ENCODE measurements around the gene ADAMTS17.
A peak's percentile ranks its signal among the peaks of the same experiment; 100 is the strongest.

ADAMTS17 gene

DNA sequence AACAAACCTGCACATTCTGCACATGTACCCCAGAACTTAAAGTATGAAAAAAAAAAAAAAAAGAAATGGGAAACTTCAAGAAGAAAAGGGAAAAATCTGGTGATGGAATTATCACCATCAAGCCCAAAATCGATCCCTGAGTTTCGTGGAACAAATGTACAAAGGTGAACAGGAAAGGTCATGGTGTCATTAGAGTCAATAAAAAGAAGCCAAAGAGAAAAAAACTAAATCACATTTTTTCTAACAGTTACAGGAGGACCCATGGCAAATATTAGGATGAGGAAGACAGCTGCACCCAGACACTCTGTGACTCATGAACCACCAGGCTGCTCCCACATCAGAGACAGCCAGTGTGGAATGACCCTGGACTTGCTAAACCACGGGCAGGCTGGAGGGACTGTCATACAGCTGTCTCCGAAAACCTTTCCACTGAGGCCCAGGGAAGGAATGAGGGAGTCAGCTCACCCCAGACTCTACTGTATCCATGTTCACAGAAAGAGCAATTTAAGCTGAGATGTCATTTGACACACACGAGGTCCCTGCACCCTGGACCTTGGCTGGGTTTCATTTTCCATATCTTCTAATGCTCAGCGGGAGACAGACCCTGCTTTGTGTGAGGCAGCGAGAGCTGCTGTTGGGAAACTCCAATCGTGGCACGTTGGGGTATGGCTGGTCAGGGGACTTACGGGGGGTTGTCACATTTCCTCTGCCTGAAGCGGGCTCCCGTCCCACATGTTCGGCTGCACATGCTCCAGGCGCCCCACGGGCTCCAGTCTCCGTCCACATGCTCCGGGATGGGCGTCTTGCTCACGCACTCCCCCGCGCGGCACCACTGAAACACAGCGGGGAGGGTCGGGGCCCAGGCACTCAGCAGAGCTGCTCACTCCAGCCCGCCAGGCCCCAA, 210.2 kb downstream of the ADAMTS17 start:
- Mint-ChIP-seq H3K9me3 (no peaks in the 10 kb centered on the region), H3K27me3 (no peaks in the 10 kb centered on the region), H3K36me3 (no peaks in the 10 kb centered on the region), H3K4me1 (peaks cover 2% of the 10 kb centered on the region), H3K27ac (no peak overlapping the region), H3K4me3 (peak overlapping the region; percentile 35)
- CTCF ChIA-PET: interaction anchor here (1.9 to 3.3 kb wide), 2 partner anchors 7 to 207 kb away, joined by 5 to 19 read pairs; no protein-coding TSS in a partner anchor
- DNase-seq: peak; percentile 55

DNA sequence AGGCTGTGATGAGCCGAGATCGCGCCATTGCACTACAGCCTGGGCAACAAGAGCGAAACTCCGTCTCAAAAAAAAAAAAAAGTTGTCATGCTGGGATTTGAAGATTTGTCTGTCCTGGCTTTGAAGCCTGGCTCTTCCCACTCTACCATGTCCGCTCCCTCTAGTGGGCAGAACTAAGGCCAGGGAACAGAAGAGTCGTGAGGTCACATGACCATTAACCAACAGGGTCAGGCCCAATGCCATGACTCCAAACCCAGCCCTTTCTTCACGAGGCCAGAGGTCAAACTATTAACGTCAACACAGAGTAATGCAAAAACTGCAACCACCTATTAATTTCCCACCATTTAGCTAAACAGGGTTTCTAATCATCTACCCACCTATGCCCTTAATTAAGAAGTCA, 212.1 kb downstream of the ADAMTS17 start:
- Mint-ChIP-seq H3K36me3 (no peaks in the 10 kb centered on the region), H3K27ac (no peak overlapping the region), H3K4me3 (no peak overlapping the region), H3K4me1 (peaks cover 2% of the 10 kb centered on the region), H3K27me3 (no peaks in the 10 kb centered on the region), H3K9me3 (no peaks in the 10 kb centered on the region)
- CTCF ChIA-PET: no interaction called here
- DNase-seq: no peak

DNA sequence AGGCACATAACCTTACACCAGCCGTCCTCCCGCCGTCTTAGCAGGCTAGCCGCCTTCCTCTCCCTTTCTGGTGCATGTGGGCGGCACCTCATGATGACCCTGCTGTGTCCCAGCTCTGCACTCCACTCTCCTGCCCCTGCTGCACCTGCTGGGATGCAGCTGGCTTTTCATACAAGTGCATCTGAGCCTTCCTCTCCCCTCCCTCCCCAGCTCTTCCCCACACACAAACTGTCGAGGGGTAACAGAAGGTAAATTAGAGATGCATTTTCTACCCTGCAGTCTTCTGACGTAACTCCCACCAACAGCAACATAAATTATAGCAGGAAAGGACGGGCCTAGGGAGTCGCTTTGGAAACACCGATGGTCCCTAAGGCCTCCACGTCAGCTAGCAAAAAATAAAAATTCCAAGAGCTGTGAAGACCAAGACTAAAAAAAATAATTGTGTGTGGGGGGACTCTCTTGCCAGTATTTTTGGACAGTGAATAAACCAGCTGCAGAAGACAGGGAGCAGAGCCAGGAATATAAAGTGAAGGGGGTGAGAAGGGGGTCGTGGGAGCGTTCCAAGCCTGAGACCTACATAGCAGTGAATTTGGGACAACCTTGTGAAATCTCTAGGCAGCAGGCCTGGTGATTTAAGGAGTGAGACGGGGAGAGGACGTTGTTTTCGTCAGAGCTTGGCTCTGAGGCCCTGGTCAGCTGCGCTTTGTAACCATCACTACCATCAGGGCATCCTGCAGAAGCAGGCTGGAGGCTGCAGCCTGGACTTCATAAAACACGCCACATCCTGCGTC, 216.2 kb downstream of the ADAMTS17 start:
- Mint-ChIP-seq H3K4me3 (no peak overlapping the region), H3K27ac (peak overlapping the region; percentile 22), H3K9me3 (peaks cover 18% of the 10 kb centered on the region), H3K4me1 (no peaks in the 10 kb centered on the region), H3K36me3 (peaks cover 9% of the 10 kb centered on the region), H3K27me3 (no peaks in the 10 kb centered on the region)
- CTCF ChIA-PET: interaction anchor here (1.6 kb wide), 1 partner anchor 7 kb away, joined by 5 read pairs; no protein-coding TSS in a partner anchor
- DNase-seq: no peak

DNA sequence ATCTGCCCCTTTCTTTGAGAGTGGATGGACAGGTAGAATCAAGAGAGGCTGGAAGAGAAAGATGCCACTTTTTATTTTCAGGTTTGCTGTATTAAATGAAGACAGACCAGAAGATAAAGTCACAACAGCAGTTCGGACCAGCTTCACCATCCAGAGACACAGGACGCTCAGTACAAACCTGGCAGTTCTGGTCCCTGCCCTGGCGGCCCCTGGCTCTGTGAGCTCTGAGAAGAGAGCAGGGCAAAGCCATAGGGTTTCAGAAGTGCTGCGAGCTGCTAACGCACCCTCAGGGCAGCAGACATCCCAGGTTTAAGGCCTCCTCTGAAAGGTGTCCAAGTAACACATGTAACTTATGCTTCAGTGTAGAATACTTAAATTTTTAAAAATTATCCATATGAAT, 216.8 kb downstream of the ADAMTS17 start:
- no peak for DNase-seq
- Mint-ChIP-seq H3K36me3 (peaks cover 9% of the 10 kb centered on the region), H3K27ac (no peak overlapping the region), H3K4me3 (no peak overlapping the region), H3K27me3 (no peaks in the 10 kb centered on the region), H3K9me3 (peaks cover 19% of the 10 kb centered on the region), H3K4me1 (no peaks in the 10 kb centered on the region)
- CTCF ChIA-PET: interaction anchor here (1.6 kb wide), 1 partner anchor 8 kb away, joined by 5 read pairs; no protein-coding TSS in a partner anchor

DNA sequence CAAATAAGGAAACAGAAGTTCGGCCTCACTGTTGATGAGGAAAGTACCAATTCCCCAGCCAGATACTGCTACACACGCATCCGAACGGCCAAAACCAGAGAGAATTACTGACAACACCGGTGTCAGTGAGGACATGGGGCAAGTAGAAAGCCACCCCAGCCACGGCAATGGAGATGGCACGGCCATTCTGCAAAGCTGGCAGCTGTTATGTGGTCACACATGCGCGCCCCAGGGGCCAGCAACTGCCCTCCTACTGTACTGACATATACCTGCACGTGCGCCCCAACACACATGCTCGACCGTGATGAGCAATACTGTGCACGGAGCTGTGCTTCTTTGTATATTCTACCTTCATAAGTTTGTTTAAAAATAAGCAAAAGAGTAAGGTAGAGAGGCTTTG, 217.4 kb downstream of the ADAMTS17 start:
- no peak for DNase-seq
- CTCF ChIA-PET: interaction anchor here (1.6 kb wide), 1 partner anchor 8 kb away, joined by 5 read pairs; no protein-coding TSS in a partner anchor
- H3K36me3 Mint-ChIP-seq: peaks cover 12% of the 10 kb centered on the region
- no peak overlapping the region for H3K27ac Mint-ChIP-seq
- H3K4me1 Mint-ChIP-seq: peaks cover 5% of the 10 kb centered on the region
- no peak overlapping the region for H3K4me3 Mint-ChIP-seq
- no peaks in the 10 kb centered on the region for H3K27me3 Mint-ChIP-seq
- H3K9me3 Mint-ChIP-seq: peaks cover 25% of the 10 kb centered on the region

GRCh38 chr15:100123611-100124010, 218.2 kb downstream of the ADAMTS17 start:
- Mint-ChIP-seq H3K27me3 (no peaks in the 10 kb centered on the region), H3K9me3 (peaks cover 27% of the 10 kb centered on the region), H3K4me1 (peaks cover 5% of the 10 kb centered on the region), H3K36me3 (peaks cover 12% of the 10 kb centered on the region), H3K4me3 (no peak overlapping the region), H3K27ac (no peak overlapping the region)
- DNase-seq: no peak
- CTCF ChIA-PET: no interaction called here

- H3K36me3 Mint-ChIP-seq: peaks cover 12% of the 10 kb centered on the region
These were observed 220.5 kb downstream of the ADAMTS17 start for GRCh38 chr15:100121285-100121684.

DNA sequence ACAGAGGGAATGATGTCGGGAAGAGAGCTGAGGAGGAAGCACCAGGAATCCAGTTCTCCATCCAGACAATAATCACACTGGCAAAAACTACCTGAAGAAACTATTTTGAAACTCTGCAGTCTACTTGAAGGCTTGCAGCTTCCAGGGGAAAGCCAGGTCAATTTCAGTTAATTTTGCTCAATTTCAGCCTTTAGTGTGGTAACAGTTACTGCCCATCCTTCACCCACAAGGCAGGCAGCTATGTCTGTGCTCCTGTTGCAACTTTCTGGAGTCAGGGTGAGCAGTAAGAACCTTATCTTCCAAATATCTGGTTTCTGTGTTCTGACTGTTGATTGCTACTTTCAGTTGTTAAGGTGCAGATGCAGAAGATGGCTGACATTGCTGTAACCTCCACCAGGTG, 221.7 kb downstream of the ADAMTS17 start:
- Mint-ChIP-seq H3K9me3 (peaks cover 27% of the 10 kb centered on the region), H3K27me3 (no peaks in the 10 kb centered on the region), H3K4me3 (no peak overlapping the region), H3K4me1 (peaks cover 5% of the 10 kb centered on the region), H3K36me3 (peaks cover 12% of the 10 kb centered on the region), H3K27ac (no peak overlapping the region)
- CTCF ChIA-PET: no interaction called here
- no peak for DNase-seq

More at GRCh38 chr15:100121285-100121684, 220.5 kb downstream of the ADAMTS17 start:
- Mint-ChIP-seq H3K4me3 (no peak overlapping the region), H3K27me3 (no peaks in the 10 kb centered on the region), H3K9me3 (peaks cover 27% of the 10 kb centered on the region), H3K4me1 (peaks cover 5% of the 10 kb centered on the region), H3K27ac (no peak overlapping the region)
- CTCF ChIA-PET: no interaction called here
- no peak for DNase-seq

DNA sequence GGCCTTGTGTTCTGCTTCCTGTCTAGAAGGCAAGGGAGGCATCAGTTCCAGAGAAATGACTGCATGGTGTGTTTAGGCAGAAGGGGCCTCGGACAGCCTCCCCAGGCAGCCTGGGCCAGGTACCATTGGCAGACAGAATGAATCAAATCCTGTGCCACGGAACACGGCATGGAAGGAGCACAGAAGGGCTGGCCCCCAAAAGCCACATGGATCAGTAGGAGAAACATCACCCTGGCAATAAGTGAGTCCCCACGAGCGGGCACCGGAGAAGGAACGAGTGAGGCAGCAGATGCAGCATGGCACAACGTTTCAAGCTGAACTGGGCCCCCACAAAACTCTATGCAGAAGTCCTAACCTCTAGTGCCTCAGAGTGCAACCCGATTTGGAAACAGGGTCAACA, 223.2 kb downstream of the ADAMTS17 start:
- no peak overlapping the region for H3K27ac Mint-ChIP-seq
- peaks cover 11% of the 10 kb centered on the region for H3K4me1 Mint-ChIP-seq
- peaks cover 12% of the 10 kb centered on the region for H3K36me3 Mint-ChIP-seq
- no peaks in the 10 kb centered on the region for H3K27me3 Mint-ChIP-seq
- H3K4me3 Mint-ChIP-seq: no peak overlapping the region
- DNase-seq: no peak
- peaks cover 27% of the 10 kb centered on the region for H3K9me3 Mint-ChIP-seq
- CTCF ChIA-PET: no interaction called here

DNA sequence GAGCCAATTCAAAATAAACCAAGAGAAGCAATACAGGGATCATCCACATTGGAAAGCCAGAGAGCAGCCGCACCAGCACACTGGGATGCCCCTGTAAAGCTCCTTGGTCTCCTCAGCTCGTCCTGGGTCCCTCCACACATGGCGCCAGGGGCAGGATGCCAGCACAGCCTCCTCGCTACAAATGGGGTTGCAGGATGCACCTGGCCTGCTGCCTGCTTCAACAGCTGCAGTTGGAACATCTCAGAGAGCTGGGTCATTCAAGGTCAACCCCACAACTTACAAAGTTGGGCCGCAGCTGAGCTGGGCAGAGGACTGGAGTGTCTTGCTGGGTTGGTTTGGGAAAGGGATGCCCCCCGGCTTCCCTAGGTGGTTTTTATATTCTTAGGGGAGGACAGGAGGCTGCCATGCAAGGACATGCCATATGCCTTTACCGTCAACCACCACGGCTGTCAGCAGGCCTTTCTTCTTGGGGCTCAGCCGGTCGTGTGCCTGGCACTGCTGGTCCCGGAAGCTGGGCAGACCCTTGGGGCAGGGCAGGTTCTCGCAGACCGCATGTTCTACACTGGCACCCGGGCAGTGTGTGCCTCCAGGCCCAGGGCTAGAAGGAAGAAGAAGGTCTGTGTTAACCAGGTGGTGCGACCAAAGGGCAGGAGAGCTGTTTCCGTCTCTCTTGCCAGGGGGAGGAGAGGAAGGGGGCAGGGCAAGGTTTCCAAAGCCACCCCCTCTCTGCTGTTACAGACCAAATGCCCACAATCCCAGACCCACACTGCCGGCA, 225.2 kb downstream of the ADAMTS17 start:
- peaks cover 19% of the 10 kb centered on the region for H3K9me3 Mint-ChIP-seq
- no peak for DNase-seq
- no peaks in the 10 kb centered on the region for H3K27me3 Mint-ChIP-seq
- H3K4me1 Mint-ChIP-seq: peaks cover 19% of the 10 kb centered on the region
- CTCF ChIA-PET: no interaction called here
- no peak overlapping the region for H3K4me3 Mint-ChIP-seq
- no peak overlapping the region for H3K27ac Mint-ChIP-seq
- peaks cover 8% of the 10 kb centered on the region for H3K36me3 Mint-ChIP-seq

DNA sequence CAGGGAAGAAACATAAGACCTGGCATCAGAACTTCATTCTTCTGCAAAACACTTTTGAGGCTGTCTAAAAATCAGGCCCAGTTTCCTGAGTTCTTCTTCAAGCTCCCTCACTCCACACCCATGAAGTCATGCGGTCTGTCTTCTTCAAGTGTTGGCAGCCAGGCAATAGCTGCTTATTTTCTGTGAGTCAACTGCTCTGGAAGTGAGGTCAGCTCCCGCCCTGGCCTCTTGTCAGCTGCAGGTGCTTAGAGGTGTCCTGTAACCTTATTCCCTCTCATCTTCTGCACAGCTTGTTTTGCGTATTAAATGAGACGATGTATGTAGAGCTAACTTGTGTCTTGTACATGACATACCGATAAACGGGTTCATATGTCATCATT, 226.1 kb downstream of the ADAMTS17 start:
- peaks cover 3% of the 10 kb centered on the region for H3K36me3 Mint-ChIP-seq
- H3K27me3 Mint-ChIP-seq: no peaks in the 10 kb centered on the region
- no peak for DNase-seq
- H3K27ac Mint-ChIP-seq: no peak overlapping the region
- peaks cover 10% of the 10 kb centered on the region for H3K9me3 Mint-ChIP-seq
- H3K4me1 Mint-ChIP-seq: peaks cover 28% of the 10 kb centered on the region
- CTCF ChIA-PET: no interaction called here
- H3K4me3 Mint-ChIP-seq: no peak overlapping the region

DNA sequence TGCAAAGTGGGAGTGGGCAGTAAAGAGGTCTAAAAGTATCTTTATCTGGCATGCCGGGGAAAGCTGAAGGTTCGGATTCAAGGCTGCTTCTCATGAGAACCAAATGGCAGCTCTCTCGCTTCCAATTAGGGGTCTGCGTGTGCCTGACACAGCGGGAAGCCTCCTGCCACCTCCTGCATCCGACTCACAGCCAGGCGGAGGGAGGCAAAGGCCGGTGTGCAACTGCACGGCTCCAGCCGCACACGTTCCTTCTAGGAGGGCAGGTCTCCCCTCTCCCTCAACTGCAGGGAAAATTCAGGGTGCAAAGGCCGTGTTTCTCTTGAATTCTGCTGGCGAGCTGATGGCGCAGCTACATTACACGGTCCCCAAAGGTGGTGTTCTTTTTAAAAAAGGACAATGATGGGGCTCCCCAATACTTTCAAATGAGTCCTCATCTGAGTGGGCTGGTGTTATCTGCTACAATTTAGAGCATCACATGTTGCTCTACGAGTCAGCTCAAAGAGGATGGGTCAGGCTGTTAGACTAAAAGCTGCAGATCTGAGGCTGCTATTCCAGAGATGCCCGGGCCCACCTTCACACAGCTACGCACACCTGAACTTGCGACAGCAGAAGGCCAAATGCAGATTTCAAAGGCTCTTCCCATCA, 226.6 kb downstream of the ADAMTS17 start:
- H3K9me3 Mint-ChIP-seq: peaks cover 8% of the 10 kb centered on the region
- no peak overlapping the region for H3K4me3 Mint-ChIP-seq
- peaks cover 3% of the 10 kb centered on the region for H3K36me3 Mint-ChIP-seq
- peaks cover 33% of the 10 kb centered on the region for H3K4me1 Mint-ChIP-seq
- H3K27me3 Mint-ChIP-seq: no peaks in the 10 kb centered on the region
- DNase-seq: no peak
- CTCF ChIA-PET: no interaction called here
- no peak overlapping the region for H3K27ac Mint-ChIP-seq

DNA sequence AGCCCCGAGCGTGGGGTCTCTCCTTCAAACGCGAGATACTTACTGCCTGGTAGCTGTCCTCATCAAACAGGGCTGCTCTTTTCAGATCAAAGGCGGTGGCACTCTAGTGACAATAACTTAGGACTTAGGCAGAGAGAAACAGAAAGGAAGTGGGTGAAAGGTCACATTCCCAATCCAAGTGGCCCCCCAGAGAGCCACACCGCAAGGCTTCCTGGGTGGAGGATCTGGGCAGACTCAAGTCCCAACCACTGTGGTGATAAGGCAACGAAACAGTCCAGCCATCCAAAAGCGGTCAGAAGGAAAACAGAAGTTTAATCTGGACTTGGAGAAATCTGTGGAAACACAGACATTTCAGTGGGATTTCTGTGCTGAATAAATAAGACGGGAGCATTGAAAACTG, 227.2 kb downstream of the ADAMTS17 start:
- Mint-ChIP-seq H3K36me3 (no peaks in the 10 kb centered on the region), H3K4me3 (no peak overlapping the region), H3K27ac (no peak overlapping the region), H3K4me1 (peaks cover 32% of the 10 kb centered on the region), H3K27me3 (no peaks in the 10 kb centered on the region), H3K9me3 (peaks cover 4% of the 10 kb centered on the region)
- no peak for DNase-seq
- CTCF ChIA-PET: no interaction called here

GRCh38 chr15:100114100-100114499, 227.7 kb downstream of the ADAMTS17 start:
- peaks cover 2% of the 10 kb centered on the region for H3K9me3 Mint-ChIP-seq
- no peak for DNase-seq
- no peak overlapping the region for H3K27ac Mint-ChIP-seq
- CTCF ChIA-PET: no interaction called here
- peaks cover 34% of the 10 kb centered on the region for H3K4me1 Mint-ChIP-seq
- H3K4me3 Mint-ChIP-seq: no peak overlapping the region
- H3K27me3 Mint-ChIP-seq: no peaks in the 10 kb centered on the region
- no peaks in the 10 kb centered on the region for H3K36me3 Mint-ChIP-seq

All from activated naive CD4-positive, alpha-beta T cell treated with anti-CD3 and anti-CD28 coated beads, Interleukin-2, amount 10 ng/mL, durations not matched to agents 7 days and 5 days (primary cell).